Body of pancreas (tissue), 4 donors: ENCODE measurements around the gene UBAC1. TPM values are rescaled to one million over a fixed set of nuclear protein-coding genes. Genes with fewer than 3 reads are reported as not detected.

Experiments used
- ATAC-seq: fragments of 150-250 bp; one replicate; pipeline ENCODE4 v1.9.1; 2016
- DNase-seq, 4 donors: peaks; one replicate each; pipeline ENCODE4 v3.0.0-alpha.2; 2019
- H3K27ac ChIP-seq, 4 donors: fragments of 200-600 bp; sonication (generic); 1 replicate in 3 of 4; 2 replicates in 1 of 4; pipeline versions ENCODE4 v1.5.1 to v1.6.1; 2016 to 2019; ENCODE audit warnings: mild to moderate bottlenecking in 1 of 4, mixed read lengths in 1 of 4, moderate library complexity in 1 of 4
- H3K27me3 ChIP-seq, 2 donors: fragments of 200-600 bp; sonication (generic); one replicate each; pipeline ENCODE4 v1.6.0; 2016; ENCODE audit warnings: mild to moderate bottlenecking in 1 of 2
- H3K36me3 ChIP-seq, 2 donors: fragments of 200-600 bp; sonication (generic); replicated peaks in 1 of 2; 2 replicates each; pipeline ENCODE4 v1.5.1; 2016; ENCODE audit warnings: low read depth in 2 of 2; ENCODE audit not compliant: insufficient read depth in 1 of 2
- H3K4me1 ChIP-seq: fragments of 200-600 bp; sonication (generic); one replicate; pipeline ENCODE4 v1.6.0; 2016
- H3K4me3 ChIP-seq, 2 donors: fragments of 200-600 bp; sonication (generic); 1 replicate in 1 of 2; 2 replicates in 1 of 2; pipeline ENCODE4 v1.5.1; 2016 to 2019
- H3K9me3 ChIP-seq, 3 donors: fragments of 200-600 bp; sonication (generic); 1 replicate in 2 of 3; 2 replicates in 1 of 3; pipeline ENCODE4 v1.5.1; 2016
- CTCF ChIP-seq, 7 experiments: fragments of 450-650 bp in 4 of 7; fragments of 200-600 bp in 3 of 7; sonication (generic) in 3 of 7; IDR thresholded peaks; one replicate each; pipeline ENCODE4 v1.5.1; 2016 to 2019; ENCODE audit warnings: antibody characterized with exemption in 7 of 7
- POLR2A ChIP-seq, 3 donors: fragments of 450-650 bp; IDR thresholded peaks; one replicate each; pipeline ENCODE4 v1.6.1; 2016; ENCODE audit warnings: antibody characterized with exemption in 3 of 3, mild to moderate bottlenecking in 2 of 3
- WGBS, 2 donors: methylation state at CpG; one replicate each; pipeline ENCODE4 v1.1.5; 2017; 5-methylcytosine and 5-hydroxymethylcytosine counted together
- intact Hi-C: fragments of 100-400 bp; cut with DNase I; formaldehyde crosslinking; loops from one replicate; pipeline ENCODE4 v1.15.1; 2023
- total RNA-seq, 2 donors: library from RNA; depleted of rRNA; stranded (reverse); fragments of >200 nt; gene quantifications; one replicate each; pipeline ENCODE4 v1.1.0, GENCODE V29; 2016

UBAC1 gene
- total RNA-seq, 2 donors from 2014 or later, result 17.4 to 25.4 TPM

- H3K9me3 ChIP-seq, result no peaks in the 10 kb centered on the region
These were observed 33.0 kb downstream of the UBAC1 start for GRCh38 chr9:135928074-135928730.

DNA sequence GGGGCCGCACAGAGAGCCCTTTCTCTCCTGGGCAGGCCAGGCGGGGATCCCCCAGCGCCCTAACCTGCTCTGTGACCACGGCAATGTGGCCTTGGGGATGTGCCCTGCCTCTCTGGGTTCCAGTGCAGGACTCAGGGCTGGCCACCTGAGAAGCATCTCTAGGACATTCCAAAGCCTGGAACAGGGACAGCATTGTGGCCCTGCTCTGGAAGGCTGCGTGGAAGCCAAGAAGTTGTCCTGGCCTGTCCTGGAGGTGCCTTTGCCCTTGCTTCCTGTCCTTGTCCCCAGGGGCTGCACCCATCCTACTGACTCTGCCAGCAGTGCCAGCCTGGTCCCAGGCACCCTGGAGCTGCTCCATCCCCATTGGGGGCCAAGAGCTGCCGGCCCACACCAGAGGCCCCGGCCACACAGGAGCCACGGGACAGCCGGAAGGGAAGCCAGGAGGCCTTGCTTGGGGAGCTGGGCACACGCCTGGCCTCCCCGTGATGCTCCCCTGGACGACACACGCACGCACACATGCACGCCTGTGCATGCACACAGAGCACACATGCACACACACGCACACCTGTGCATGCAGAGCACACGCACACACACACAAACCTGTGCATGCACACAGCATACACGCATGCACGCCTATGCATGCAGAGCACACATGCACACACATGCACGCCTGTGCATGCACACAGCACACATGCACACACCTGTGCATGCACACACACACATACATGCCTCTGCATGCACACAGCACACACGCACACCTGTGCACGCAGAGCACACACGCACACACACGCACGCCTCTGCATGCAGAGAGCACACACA, 33.8 kb downstream of the UBAC1 start:
- Histone ChIP-seq H3K36me3 (peaks cover 0 to 3% of the 10 kb centered on the region in 2 donors), H3K27ac (no peak overlapping the region), H3K4me1 (no peaks in the 10 kb centered on the region), H3K27me3 (no peaks in the 10 kb centered on the region), H3K9me3 (no peaks in the 10 kb centered on the region), H3K4me3 (no peak overlapping the region)
- no peak for TF ChIP-seq POLR2A (IDR thresholded peaks at IDR 0.05)
- TF ChIP-seq CTCF (IDR thresholded peaks at IDR 0.05), result no peak
- ATAC-seq (no peak), DNase-seq (no peak)
- WGBS, 2 donors, result 90 to 100% methylated on average over 1 to 25 of the region's 25 CpGs
- intact Hi-C loops, result no loop called here

More at GRCh38 chr9:135928074-135928730, 33.0 kb downstream of the UBAC1 start:
- 86 to 93% methylated on average over 8 to 22 of the region's 23 CpGs for WGBS, 2 donors
- no peak overlapping the region for H3K27ac ChIP-seq
- H3K36me3 ChIP-seq, result peaks cover 0 to 3% of the 10 kb centered on the region in 2 donors
- H3K4me1 ChIP-seq, result no peaks in the 10 kb centered on the region
- TF ChIP-seq POLR2A (IDR thresholded peaks at IDR 0.05) (no peak), CTCF (IDR thresholded peaks at IDR 0.05) (no peak)
- H3K4me3 ChIP-seq, result no peak overlapping the region
- intact Hi-C loops, result no loop called here
- no peaks in the 10 kb centered on the region for H3K27me3 ChIP-seq
- no peak for DNase-seq
- ATAC-seq, result no peak

- peak in 1 of 4 donors; percentile 53 for DNase-seq
- WGBS, 2 donors, result 82 to 95% methylated on average over 6 to 27 of the region's 27 CpGs
These were observed 34.6 kb downstream of the UBAC1 start for GRCh38 chr9:135926402-135927194.

More at GRCh38 chr9:135926402-135927194, 34.6 kb downstream of the UBAC1 start:
- Histone ChIP-seq H3K27ac (no peak overlapping the region), H3K4me3 (no peak overlapping the region), H3K36me3 (peaks cover 0 to 3% of the 10 kb centered on the region in 2 donors), H3K27me3 (no peaks in the 10 kb centered on the region), H3K4me1 (no peaks in the 10 kb centered on the region), H3K9me3 (no peaks in the 10 kb centered on the region)
- TF ChIP-seq POLR2A (IDR thresholded peaks at IDR 0.05), result no peak
- no peak for TF ChIP-seq CTCF (IDR thresholded peaks at IDR 0.05)
- intact Hi-C loops, result no loop called here
- ATAC-seq, result peak; percentile 8
